Measurements from ENCODE around the gene RPLP2. TPM values are rescaled to one million over a fixed set of nuclear protein-coding genes. Genes with fewer than 3 reads are reported as not detected.

Gene RPLP2
- total RNA-seq, 1 donor from 2014 or later = 1,209 TPM

DNA sequence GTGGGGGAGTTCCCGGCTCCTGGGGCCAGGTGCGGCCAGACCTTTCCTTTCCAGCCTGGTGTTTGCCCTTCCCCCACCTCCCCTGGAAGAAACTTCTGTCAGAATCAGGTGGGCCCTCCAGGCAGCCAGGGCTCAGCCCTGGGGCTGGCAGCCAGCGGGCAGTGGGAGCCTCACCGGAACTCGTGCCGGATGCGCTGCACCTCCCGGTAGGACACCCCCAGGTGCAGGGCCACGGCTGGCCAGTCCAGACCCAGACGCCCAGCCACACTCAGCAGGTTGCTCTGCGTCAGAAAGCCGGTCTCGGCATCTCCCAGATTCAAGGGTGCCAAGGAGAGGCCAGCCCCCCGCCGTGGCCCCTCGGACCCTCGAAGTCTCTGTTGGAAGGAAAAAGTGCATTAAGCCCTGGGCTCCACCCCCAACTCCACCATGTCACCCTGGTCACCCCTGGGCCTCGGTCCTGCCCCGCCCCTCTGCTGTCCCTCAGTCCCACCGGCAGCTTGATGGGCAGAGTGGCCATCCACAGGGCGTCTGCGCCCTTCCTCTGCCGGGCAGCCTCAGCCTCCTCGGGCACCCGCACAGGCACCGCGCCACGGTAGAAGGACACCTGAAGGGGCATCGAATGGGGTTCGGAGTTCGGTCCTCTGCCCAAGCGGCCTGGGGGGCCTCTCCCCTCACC is 10.0 kb upstream of the RPLP2 start:
- no peak for ATAC-seq
- intact Hi-C loops (cut with DNase I) = loop anchor here (10.0 kb wide), 1 partner anchor 135 kb away; no protein-coding TSS in a partner anchor
- no peak for DNase-seq (ENCODE audit: low spot score)

- intact Hi-C loops (cut with DNase I) = no loop called here
- ATAC-seq = no peak
- no peak for DNase-seq (ENCODE audit: low spot score)
Observed at GRCh38 chr11:800473-800872, 9.3 kb upstream of the RPLP2 start.

GRCh38 chr11:801097-801780 is 8.5 kb upstream of the RPLP2 start:
- DNase-seq (ENCODE audit: low spot score) = no peak
- ATAC-seq = no peak
- intact Hi-C loops (cut with DNase I) = no loop called here

DNA sequence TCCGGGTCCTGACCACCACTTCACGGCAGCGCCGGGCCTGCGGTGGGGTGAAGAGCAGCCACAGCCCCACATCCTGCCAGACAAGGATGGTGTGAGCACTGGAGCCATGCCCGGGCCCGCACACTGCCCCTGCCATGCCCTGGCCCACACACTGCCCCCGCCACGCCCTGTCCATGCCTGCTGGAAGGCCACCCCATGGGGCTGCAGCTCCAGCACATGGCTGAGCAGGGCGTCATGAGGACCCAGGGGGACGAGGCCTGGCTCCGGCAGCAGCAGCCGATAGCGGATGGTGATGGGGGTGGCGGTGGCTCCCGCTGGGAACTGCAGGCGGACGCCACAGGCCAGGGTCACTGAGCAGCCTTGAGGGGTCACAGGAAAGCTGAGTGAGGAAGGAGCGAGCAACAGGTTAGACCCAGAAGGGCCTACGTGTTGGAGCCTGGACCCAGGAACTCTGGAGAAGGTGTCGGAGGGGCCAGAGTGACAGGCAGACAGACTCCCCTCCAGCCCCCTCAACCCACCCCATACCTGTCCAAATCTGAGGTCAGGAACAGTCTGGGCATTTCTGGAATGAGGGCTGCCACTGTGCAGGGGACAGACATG is 7.6 kb upstream of the RPLP2 start:
- intact Hi-C loops (cut with DNase I) = no loop called here
- no peak for ATAC-seq
- no peak for DNase-seq (ENCODE audit: low spot score)

DNA sequence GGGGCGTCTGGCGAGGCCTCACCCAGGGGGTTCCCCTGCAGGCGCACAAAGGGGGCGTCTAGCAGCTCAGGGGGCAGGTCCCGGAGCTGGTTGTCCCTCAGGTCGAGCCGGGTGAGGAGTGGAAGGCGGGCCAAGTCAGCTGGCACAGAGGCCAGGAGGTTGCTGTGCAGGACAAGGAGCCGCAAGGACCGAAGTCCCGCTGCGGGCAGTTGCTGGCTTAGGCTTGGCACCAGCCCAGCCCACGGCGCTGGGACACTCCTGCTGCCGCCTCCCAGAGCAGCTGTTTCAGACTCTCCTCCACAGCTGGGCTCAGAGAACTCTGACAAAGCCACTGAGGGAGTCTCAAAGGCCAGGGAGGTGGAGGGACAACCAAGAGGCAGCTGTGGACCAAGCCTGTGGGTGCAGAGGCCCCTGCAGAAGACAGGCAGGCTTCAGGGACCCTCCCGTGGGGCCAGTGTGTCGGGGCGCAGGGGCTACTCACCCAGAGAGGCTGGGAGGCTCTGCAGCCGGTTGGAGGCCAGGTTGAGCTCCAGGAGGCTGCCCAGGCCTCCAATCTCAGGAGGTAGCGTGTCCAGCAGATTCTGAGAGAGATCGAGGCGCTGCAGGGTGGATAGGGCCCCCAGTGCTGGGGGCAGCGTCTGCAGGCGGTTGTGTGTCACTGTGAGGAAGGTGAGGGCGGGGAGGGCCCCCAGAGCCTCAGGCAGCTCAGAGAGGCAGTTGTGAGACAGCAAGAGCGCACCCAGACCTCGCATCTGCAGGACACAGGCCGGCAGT is 6.9 kb upstream of the RPLP2 start:
- no peak for DNase-seq (ENCODE audit: low spot score)
- intact Hi-C loops (cut with DNase I) = no loop called here
- no peak for ATAC-seq

- intact Hi-C loops (cut with DNase I) = no loop called here
- DNase-seq (ENCODE audit: low spot score) (no peak), ATAC-seq (no peak)
Observed at GRCh38 chr11:803467-803742, 6.4 kb upstream of the RPLP2 start.

GRCh38 chr11:803770-804598 is 5.8 kb upstream of the RPLP2 start:
- DNase-seq (ENCODE audit: low spot score) (no peak), ATAC-seq (no peak)
- intact Hi-C loops (cut with DNase I) = no loop called here

GRCh38 chr11:804599-804964 is 5.2 kb upstream of the RPLP2 start:
- intact Hi-C loops (cut with DNase I) = no loop called here
- ATAC-seq = no peak
- no peak for DNase-seq (ENCODE audit: low spot score)

DNA sequence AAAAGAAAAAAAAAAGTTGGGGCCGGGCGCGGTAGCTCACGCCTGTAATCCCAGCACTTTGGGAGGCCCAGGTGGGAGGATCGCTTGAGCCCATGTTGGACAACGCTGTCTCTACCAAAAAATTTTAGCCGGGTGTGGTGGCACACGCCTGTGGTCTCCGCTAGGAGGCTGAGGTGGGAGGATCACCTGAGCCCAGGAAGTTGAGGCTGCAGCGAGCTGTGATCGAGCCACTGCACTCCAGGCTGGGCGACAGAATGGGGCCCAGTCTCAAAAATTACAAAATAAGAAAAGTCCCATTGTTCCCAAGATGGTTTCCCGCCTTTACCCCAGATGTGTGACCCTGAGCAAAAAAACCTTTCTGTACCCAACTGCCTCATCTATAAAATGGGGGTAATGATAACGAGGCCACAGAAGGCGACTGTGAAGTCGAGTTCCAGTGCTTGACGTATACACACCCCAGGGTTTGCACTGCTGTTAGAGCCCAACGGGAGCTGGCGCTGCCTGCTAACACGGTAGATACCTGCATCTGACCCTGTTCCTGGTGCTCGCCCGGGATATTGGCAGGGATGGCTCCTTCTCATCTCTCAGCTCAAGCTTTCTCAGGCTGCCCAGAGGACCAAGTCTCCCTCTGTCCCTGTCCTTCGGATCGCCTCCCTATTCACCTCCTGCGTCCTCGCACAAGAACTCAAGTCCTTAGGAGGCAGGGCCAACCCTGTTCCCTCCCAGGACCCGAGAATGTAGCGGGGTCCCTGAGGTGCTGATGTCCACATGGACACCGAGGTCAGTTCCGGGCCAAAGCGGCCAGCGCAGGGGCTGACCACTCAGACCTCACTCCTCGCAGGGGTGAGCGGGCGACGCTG is 1.1 kb upstream of the RPLP2 start:
- DNase-seq (ENCODE audit: low spot score) = no peak
- no peak for ATAC-seq
- intact Hi-C loops (cut with DNase I) = no loop called here

- ATAC-seq = no peak
- intact Hi-C loops (cut with DNase I) = no loop called here
Observed at GRCh38 chr11:810040-810567, 337 bp downstream of the RPLP2 start.

GRCh38 chr11:811446-812245 is 1.9 kb downstream of the RPLP2 start:
- no peak for ATAC-seq
- DNase-seq (ENCODE audit: low spot score) = no peak
- intact Hi-C loops (cut with DNase I) = no loop called here

More at GRCh38 chr11:810040-810567, 337 bp downstream of the RPLP2 start:
- no peak for DNase-seq (ENCODE audit: low spot score)

GRCh38 chr11:812390-812789 is 2.6 kb downstream of the RPLP2 start:
- no peak for ATAC-seq
- no peak for DNase-seq (ENCODE audit: low spot score)
- intact Hi-C loops (cut with DNase I) = no loop called here

- intact Hi-C loops (cut with DNase I) = no loop called here
- DNase-seq (ENCODE audit: low spot score) (no peak), ATAC-seq (no peak)
Observed at GRCh38 chr11:813072-813455, 3.3 kb downstream of the RPLP2 start.

GRCh38 chr11:813456-814096 is 3.8 kb downstream of the RPLP2 start:
- ATAC-seq = no peak
- intact Hi-C loops (cut with DNase I) = no loop called here
- no peak for DNase-seq (ENCODE audit: low spot score)

DNA sequence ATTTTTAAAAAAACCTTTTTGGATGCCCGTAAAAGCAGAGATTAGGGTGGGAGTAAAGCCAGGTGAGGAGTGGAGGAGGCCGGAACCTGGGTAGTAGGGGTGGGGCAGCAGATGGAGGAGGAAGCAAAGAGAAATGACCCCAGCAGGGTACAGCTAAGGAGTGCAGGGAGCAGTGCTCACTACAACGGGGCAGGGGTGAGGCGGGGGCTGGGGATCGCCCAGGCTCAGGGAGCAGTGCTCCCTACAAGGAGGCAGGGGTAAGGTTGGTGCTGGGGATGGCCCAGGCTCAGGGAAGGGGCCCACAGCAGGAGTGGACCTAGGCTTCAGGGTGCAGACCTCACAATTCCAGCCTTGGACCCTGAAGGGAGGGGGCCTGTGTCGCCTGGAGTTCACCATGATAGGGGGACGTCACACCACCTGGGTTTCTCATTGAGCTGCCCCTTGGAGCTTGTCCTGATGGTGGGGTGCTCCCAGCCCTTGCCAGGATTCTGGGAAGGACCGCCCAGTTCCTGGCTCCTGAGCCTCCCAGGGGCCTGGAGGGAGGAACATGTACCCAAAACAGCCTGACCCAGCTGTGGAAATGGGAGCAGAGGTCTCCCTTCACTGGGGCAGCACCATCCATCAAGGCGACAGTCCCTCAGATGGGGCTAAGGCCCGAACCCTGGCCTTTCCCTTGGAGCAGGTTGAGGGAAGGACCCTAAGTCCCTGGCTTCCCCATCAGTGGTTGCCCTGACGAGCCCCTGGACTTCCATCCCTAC is 6.1 kb downstream of the RPLP2 start:
- intact Hi-C loops (cut with DNase I) = no loop called here
- no peak for DNase-seq (ENCODE audit: low spot score)
- ATAC-seq = no peak

DNA sequence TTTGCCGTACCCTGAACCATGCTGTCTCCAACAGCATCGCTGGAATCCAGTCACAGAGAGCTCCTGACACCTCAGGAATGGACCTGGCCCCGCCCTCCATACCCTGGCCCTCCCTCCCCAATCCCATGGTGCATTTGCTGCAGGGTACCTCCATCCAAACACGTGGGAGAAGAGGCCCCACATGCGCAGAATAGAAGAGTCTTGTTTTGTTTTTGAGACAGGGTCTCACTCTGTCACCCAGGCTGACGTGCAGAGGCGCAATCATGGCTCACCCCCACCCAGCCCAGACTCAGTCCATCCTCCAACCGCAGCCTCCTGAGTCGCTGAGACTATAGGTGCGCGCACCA is 6.6 kb downstream of the RPLP2 start:
- DNase-seq (ENCODE audit: low spot score) (no peak), ATAC-seq (no peak)
- intact Hi-C loops (cut with DNase I) = no loop called here
